Fibroblast of peridontal ligament (primary cell): ENCODE results near the gene MYO1D.

ENCODE experiments used
- DNase-seq: peaks from one replicate; pipeline ENCODE4 v3.0.0-alpha.2; 2010; ENCODE audit errors: extremely low read depth

Gene MYO1D

DNA sequence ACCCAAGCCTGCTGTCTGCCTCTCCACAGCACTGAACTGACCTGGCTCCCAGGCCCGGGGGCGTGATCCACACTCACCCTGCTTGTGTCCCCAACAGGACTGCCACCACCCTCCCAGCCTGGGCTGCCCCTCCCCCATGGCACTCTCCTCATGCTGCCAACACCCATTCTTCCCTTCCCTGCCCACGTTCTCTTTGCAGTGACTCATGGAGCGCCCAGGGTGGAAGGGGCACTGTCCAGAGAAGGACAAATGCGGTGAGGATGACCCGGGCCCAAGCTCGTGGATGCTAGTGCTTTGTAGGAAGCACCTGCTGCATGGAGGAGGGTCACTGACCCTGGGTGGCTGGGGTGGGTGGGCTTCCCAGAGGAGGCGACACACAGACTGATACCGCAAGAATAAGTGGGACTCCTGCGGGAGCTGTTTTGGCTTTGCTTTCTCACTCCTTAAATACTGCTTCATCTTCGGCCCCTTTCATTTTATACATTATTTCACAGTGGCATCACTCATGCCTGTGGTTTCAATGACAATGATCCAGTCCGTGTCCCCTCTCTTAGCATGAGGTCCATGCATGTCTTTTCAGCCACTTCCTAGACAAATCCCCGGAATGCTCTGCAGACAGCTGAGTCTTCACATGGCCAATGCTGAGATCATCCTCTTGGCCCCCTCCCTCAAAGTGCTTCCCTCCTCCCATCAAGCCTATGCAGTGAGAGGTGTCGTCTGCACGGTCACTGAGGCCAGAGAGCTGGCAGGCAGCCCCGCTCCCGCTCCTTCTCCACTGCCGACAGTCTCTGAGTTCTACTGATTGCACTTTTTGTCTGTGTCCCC is 372.5 kb downstream of the MYO1D start:
- DNase-seq, result no peak

DNA sequence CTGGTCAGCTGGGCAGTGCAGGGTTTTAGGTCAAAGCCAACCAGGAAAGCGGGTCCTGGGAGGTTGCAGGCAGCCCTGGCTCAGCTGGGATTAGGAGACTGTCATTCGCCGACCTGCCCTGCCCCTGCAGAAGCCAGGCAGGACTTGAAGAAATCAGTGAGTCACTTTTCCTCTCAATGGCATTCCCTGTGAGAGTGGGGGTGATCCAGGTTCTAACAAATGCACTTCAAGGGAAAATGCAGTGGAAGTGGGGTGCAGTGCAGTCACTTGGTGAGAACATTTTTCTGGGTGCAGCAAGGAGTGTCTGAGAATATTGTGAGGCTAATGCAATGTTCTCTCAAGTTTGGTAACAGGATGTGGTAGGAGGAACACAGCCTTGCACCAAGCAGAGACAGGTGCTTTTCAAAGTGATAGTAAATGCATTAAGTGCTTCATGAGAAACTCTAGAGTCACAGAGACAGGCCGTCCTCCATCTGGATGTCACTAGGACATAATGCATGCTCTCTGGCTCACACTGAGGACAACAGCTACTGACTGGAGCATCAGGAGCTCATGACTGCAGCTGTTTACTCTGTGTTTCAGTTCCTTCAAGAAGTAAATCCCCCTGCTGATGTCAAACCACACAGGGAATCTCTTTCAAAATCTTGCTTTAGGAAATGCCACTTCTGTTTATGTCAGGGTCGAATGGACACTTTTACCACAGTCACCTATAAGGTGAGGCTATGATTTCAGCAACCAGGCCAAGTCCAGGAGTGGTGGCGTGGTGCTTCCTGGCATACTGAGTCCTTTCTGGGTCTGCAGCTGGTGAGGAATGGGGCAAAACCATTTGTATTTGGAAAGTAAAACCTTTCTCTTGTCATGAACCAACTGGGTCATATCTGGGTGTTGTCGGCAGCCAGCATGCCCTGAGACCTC is 373.4 kb downstream of the MYO1D start:
- DNase-seq, result no peak

DNA sequence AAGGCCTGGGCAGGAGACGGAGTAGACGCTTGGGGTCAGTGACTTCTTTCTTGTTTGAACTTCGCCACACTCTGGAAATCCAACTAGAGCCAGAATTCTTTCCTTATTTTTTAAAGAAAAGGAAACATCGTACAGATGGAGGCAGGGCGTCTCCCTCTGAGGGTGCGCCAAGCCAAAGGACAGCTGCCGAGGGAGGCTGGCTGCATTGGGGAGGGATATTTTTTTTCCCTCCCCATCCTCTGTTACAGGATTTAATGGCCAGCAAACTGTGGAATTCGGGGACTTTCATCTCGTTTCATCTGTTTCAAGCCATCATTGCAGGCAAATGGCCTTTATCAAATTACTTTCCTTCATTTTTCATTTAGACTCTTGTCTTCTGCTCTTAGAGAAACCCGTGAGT is 374.2 kb downstream of the MYO1D start:
- no peak for DNase-seq

GRCh38 chr17:32502013-32502412 is 374.9 kb downstream of the MYO1D start:
- DNase-seq, result no peak

DNA sequence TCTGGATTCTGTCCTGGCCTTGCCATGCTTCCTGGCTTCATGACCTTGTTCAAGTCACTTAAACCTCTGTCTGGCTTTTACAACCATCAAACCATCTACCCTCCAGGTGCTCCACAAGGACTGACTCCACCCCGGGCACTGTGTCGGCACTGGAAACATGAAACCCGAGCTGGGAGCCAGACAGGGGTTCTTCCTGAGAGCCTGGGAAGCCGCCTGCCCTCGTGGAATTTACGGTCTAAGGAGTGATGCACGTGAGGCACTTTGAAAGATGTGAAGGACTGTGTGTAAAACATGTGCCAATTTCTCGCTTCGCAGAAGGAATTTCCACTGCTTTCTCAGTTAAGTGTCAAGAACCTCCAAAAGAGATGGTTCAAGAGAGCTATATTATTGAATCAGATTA is 378.5 kb downstream of the MYO1D start:
- no peak for DNase-seq

DNA sequence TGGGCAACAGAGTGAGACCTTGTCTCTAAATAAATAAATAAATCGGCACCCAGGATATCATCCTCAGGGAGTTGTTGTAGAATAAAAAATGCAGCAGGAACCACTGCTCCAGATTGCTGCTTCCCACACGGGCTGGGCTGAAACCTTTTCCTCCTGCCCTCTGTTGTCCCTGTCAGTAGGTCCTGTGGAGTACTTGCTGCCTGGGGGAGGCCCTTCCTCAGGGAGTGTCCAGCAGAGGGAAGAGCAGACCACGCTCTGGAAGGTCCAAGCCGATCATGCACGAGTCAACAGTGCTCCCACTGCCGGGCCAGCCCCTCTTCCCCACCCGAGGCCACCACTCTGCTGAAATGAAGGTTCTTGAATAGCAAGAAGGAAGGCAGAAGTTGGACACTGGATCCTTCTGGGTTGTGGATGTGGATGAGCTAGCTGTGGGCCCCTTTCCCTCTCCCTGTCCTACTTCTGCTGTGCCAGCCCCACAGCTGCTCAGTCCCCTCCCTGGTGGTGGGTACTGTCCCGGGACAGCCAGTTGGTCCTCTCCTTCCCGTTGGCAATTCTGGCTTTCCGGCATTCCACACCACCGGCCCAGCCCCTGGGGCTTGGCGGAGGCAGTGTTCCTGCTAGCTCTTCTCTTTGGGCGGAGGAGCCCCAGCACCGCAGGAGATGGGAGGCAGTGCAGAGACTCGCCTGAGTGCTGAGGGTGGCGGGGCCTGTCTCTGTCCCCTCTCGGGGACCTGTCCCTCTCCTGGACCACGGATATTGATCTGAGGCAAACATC is 379.3 kb downstream of the MYO1D start:
- DNase-seq, result no peak

DNA sequence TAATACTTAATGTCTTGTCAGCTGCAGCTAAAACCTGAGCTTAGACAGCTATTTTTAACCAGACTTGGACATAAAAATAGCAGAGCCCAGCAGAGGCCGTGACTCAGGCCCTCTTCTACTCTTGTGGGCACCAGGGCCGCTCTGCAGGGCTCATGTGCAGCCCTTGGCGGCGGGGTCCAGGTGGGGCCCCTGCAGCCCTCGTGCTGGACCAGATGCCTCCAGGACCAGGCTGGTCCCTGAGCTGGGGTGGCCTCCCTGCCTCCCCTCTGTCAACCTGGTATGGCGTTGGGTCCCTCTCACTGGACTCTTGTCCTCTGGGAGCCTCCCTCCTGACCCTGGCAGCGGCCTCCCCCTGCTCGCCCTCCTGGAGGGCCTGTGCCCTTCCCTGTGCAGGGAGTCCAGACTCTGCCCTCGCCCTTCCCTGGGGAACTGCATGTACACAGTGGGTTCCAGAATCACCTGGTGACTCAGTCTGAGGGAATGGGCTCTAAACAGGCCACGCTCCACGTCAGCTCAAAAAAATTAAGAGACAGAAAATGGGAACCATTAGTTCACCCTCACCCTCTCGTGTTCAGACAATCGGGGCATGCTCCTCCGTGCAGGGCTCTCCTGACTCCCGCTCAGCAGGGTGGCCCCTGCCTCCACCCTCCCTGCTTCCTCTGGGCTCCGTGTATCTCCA is 380.4 kb downstream of the MYO1D start:
- DNase-seq, result peak; percentile 45

- DNase-seq, result no peak
Measured at GRCh38 chr17:32495359-32496231, 381.3 kb downstream of the MYO1D start.

DNA sequence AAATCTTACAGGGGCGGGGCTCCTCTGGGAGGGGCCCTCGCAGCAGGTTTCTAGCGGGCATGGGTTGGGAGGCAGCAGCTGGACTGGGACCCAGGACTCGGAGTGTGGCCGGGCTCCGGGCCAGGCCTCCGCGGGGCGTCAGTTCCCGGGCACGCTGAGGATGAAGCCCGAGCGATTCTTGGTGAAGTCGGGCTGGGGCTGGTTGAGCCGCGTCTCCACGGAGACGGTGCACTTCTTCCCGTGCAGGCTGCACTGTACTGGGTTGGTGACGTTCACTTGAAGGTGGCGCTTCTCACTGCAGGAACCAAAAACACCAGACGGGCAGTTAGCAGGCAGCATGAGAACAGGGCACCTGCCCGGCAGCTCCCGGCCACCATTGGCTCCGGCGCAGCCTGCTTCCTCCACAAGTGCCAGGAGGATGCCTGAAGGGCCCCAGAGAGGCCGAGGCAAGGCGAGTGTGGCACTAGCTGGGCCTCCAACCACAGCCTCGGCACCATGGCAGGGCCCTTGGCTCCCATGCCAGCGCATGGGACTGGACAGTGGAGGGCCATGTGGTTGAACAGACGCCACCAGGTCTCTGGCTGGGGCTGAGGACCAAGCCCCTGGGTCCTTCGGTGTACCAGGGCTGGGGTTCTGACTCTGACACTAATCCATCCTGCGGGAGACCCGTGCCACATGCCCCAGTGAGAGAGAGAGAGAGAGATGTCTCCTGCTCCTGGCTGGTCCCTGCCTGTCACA is 382.1 kb downstream of the MYO1D start:
- DNase-seq, result no peak

- DNase-seq, result no peak
Measured at GRCh38 chr17:32493976-32494513, 382.9 kb downstream of the MYO1D start.

DNA sequence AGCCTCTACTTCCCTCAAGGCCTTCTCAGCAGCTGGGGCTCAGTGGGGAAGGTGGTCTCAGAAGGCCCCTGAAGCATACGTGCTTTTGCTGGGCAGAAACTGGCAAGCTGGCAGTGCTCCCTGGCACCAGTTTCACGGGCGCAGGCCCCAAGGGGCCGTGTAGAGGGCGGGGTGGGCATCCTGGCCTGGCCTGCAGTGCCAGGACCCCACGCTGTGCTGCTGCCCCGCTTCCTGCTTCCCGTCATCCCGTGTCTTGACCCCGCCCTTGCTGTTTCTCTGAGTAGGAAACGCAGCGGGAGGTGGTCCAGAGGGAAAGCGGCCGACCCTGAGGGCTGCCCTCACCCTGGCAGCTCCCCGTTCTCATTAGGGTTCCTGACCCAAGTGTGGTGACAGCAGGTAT is 383.4 kb downstream of the MYO1D start:
- no peak for DNase-seq

GRCh38 chr17:32492648-32493289 is 384.2 kb downstream of the MYO1D start:
- no peak for DNase-seq

DNA sequence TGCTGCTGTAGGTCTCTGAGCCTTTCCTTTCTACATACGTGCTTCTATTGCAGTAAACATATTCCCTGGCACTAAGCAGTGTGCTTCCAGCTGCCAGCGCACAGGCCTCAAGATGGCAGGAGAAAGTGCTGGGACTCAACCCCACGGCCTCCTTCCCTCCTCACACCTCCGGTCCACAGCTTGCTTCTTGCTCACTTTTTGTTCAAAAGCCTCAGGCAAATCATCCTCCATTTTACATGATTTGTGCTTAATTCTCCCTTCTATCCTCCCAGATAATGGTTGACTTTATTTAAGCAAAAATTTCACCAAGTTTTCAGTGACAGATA is 384.7 kb downstream of the MYO1D start:
- no peak for DNase-seq

DNA sequence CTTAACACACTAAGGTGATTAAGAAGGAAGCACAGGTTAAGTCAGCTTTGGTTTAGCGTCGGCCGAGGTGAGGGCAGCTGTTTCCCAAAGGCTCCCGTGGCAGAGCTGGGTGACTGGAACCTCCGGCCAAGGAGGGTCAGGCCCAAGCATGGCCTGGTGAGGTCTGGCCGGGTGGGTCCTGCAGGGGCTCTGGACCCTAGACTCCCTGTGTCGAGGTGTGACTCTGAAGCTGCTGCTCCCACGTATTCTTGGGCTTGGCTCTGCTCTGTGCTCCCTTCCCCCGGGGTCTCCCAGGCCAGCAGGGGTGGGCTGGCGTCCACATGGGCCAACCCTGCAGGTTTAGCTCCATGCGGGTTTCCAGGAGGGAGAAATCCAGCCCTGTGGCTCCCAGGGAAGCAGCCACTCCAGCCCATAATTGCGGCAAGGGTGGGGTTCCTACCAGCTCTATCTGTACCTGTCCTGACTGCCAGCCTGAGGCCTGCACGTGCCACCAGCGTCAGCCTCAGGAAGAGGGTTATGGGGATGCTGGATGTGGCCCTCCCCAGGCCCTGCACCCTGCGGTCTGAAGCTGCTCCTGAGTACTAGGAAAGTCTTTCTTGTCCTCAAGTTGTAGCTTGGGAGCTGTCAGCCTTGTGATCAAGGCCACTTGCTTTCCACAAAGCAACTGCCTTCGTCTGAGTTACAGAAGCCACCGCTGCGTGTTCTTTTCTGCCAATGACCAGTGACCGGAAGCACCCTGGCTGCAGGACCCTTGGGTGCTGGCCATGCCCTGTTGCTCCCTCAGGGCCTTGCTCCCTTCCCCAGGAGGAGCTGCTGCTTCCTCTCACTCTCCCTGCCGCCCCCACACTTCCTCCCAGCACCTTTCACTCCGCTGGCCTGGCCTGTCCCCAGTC is 385.3 kb downstream of the MYO1D start:
- no peak for DNase-seq

- DNase-seq, result no peak
Measured at GRCh38 chr17:32490101-32490482, 386.8 kb downstream of the MYO1D start.

- no peak for DNase-seq
Measured at GRCh38 chr17:32489320-32490100, 387.4 kb downstream of the MYO1D start.

GRCh38 chr17:32488604-32489180 is 388.2 kb downstream of the MYO1D start:
- DNase-seq, result no peak
